Mesenchymal stem cell (in vitro differentiated cells and primary cell): ENCODE measurements around the gene WDR19.

Experiments used
- DNase-seq: peaks from one replicate; pipeline ENCODE4 v3.0.0-alpha.2; 2013
- H2AFZ ChIP-seq: one replicate; pipeline ENCODE4 v1.6.1; 2013; ENCODE audit warnings: low read depth, mild to moderate bottlenecking, control low read depth, inconsistent platforms, low read length, moderate library complexity
- H2AK5ac ChIP-seq: 2 replicates; pipeline ENCODE4 v1.6.1; 2013; ENCODE audit warnings: low read length, moderate library complexity, mild to moderate bottlenecking, inconsistent platforms; ENCODE audit not compliant: severe bottlenecking
- H2BK120ac ChIP-seq: one replicate; pipeline ENCODE4 v1.6.1; 2013; ENCODE audit warnings: low read depth, mild to moderate bottlenecking, inconsistent platforms, low read length, moderate library complexity
- H2BK12ac ChIP-seq, 2 experiments: one replicate each; pipeline ENCODE4 v1.6.1; 2013; ENCODE audit warnings: inconsistent platforms in 2 of 2, low read length in 2 of 2, mild to moderate bottlenecking in 2 of 2, moderate library complexity in 2 of 2, control low read depth in 1 of 2
- H2BK15ac ChIP-seq: one replicate; pipeline ENCODE4 v1.6.1; 2013; ENCODE audit warnings: mild to moderate bottlenecking, low read depth, inconsistent platforms; ENCODE audit not compliant: poor library complexity, severe bottlenecking
- H2BK5ac ChIP-seq: 2 replicates; pipeline ENCODE4 v1.6.1; 2013; ENCODE audit warnings: low read depth, mild to moderate bottlenecking, low read length, control low read depth, inconsistent platforms; ENCODE audit not compliant: poor library complexity, severe bottlenecking
- H3K14ac ChIP-seq, 2 experiments: one replicate each; pipeline ENCODE4 v1.6.1; 2013; ENCODE audit warnings: inconsistent platforms in 2 of 2, low read length in 2 of 2, control low read depth in 1 of 2, mild to moderate bottlenecking in 1 of 2, moderate library complexity in 1 of 2
- H3K18ac ChIP-seq, 2 experiments: one replicate each; pipeline ENCODE4 v1.6.1; 2013; ENCODE audit warnings: inconsistent platforms in 2 of 2, low read length in 2 of 2, control low read depth in 1 of 2, low read depth in 1 of 2, mild to moderate bottlenecking in 1 of 2
- H3K23ac ChIP-seq, 2 experiments: one replicate each; pipeline ENCODE4 v1.6.1; 2013; ENCODE audit warnings: inconsistent platforms in 2 of 2, low read length in 2 of 2, mild to moderate bottlenecking in 2 of 2, moderate library complexity in 2 of 2, control low read depth in 1 of 2
- H3K27ac ChIP-seq: 2 replicates; pipeline ENCODE4 v1.5.1; 2013; ENCODE audit warnings: mild to moderate bottlenecking, moderate library complexity, low read length, control low read depth, inconsistent platforms; ENCODE audit not compliant: poor library complexity, severe bottlenecking
- H3K27me3 ChIP-seq, 2 experiments: 2 replicates each; pipeline versions ENCODE4 v1.6.1 to v1.7.0; 2013; ENCODE audit warnings: low read length in 2 of 2, mild to moderate bottlenecking in 2 of 2, moderate library complexity in 2 of 2, control low read depth in 1 of 2, inconsistent platforms in 1 of 2; ENCODE audit not compliant: control insufficient read depth in 1 of 2, insufficient read depth in 1 of 2
- H3K36me3 ChIP-seq, 2 experiments: 2 replicates each; pipeline versions ENCODE4 v1.6.1 to v1.7.0; 2013; ENCODE audit warnings: low read length in 2 of 2, control low read depth in 1 of 2, inconsistent platforms in 1 of 2, low read depth in 1 of 2, mild to moderate bottlenecking in 1 of 2; ENCODE audit not compliant: insufficient read depth in 2 of 2, control insufficient read depth in 1 of 2
- H3K4ac ChIP-seq, 2 experiments: one replicate each; pipeline ENCODE4 v1.6.1; 2013; ENCODE audit warnings: inconsistent platforms in 2 of 2, low read length in 2 of 2, mild to moderate bottlenecking in 2 of 2, moderate library complexity in 2 of 2, control low read depth in 1 of 2, low read depth in 1 of 2
- H3K4me1 ChIP-seq: 2 replicates; pipeline ENCODE4 v1.6.1; 2013; ENCODE audit warnings: low read depth, low read length, control low read depth; ENCODE audit not compliant: control insufficient read depth, insufficient read depth
- H3K4me2 ChIP-seq: 2 replicates; pipeline ENCODE4 v1.6.1; 2013; ENCODE audit warnings: low read length, mild to moderate bottlenecking, inconsistent platforms; ENCODE audit not compliant: poor library complexity, severe bottlenecking
- H3K4me3 ChIP-seq, 2 experiments: 2 replicates each; pipeline versions ENCODE4 v1.5.1 to v1.7.0; 2013; ENCODE audit warnings: low read length in 2 of 2, mild to moderate bottlenecking in 2 of 2, control low read depth in 1 of 2, low read depth in 1 of 2; ENCODE audit not compliant: insufficient read depth in 1 of 2
- H3K79me1 ChIP-seq: replicated peaks from 2 replicates; pipeline ENCODE4 v1.6.1; 2013; ENCODE audit warnings: mild to moderate bottlenecking, control low read depth, low read length, inconsistent platforms; ENCODE audit not compliant: poor library complexity, severe bottlenecking
- H3K9ac ChIP-seq: 2 replicates; pipeline ENCODE4 v1.7.0; 2013; ENCODE audit warnings: mild to moderate bottlenecking, low read length, moderate library complexity
- H3K9me3 ChIP-seq: 2 replicates; pipeline ENCODE4 v1.7.0; 2013; ENCODE audit warnings: mild to moderate bottlenecking, low read length; ENCODE audit not compliant: control insufficient read depth
- H4K8ac ChIP-seq: one replicate; pipeline ENCODE4 v1.6.1; 2013; ENCODE audit warnings: inconsistent platforms, mild to moderate bottlenecking, low read length, moderate library complexity
- H4K91ac ChIP-seq: one replicate; pipeline ENCODE4 v1.6.1; 2013; ENCODE audit warnings: mild to moderate bottlenecking, low read length, inconsistent platforms
- WGBS: methylation state at CpG from one replicate; pipeline ENCODE4 v1.1.7; 2013; ENCODE audit warnings: mixed read lengths; 5-methylcytosine and 5-hydroxymethylcytosine counted together

Gene WDR19

GRCh38 chr4:39146211-39146610 is 36.1 kb upstream of the WDR19 start:
- H3K9ac ChIP-seq: no peak overlapping the region
- H3K4ac ChIP-seq: no peak overlapping the region
- no peak overlapping the region for H2BK5ac ChIP-seq
- H3K14ac ChIP-seq: no peak overlapping the region
- H2BK15ac ChIP-seq: no peak overlapping the region
- H3K9me3 ChIP-seq: no peaks in the 10 kb centered on the region
- no peak overlapping the region for H3K4me2 ChIP-seq
- no peak overlapping the region for H2BK12ac ChIP-seq
- no peak overlapping the region for H3K4me3 ChIP-seq
- no peaks in the 10 kb centered on the region for H3K4me1 ChIP-seq
- H4K8ac ChIP-seq: no peak overlapping the region
- H2BK120ac ChIP-seq: no peak overlapping the region
- no CpG with 5 or more reads among the region's 1 CpG for WGBS
- H3K18ac ChIP-seq: no peak overlapping the region
- H3K27ac ChIP-seq: no peak overlapping the region
- no peak overlapping the region for H3K23ac ChIP-seq
- no peak overlapping the region for H2AFZ ChIP-seq
- no peak for DNase-seq
- no peak overlapping the region for H2AK5ac ChIP-seq
- H3K79me1 ChIP-seq: no peaks in the 10 kb centered on the region
- H4K91ac ChIP-seq: no peak overlapping the region
- H3K27me3 ChIP-seq: no peaks in the 10 kb centered on the region
- no peaks in the 10 kb centered on the region for H3K36me3 ChIP-seq

GRCh38 chr4:39154009-39154408 is 28.3 kb upstream of the WDR19 start:
- Histone ChIP-seq H3K4me1 (no peaks in the 10 kb centered on the region), H4K8ac (no peak overlapping the region), H3K79me1 (no peaks in the 10 kb centered on the region), H2BK5ac (no peak overlapping the region), H2BK120ac (no peak overlapping the region), H3K23ac (no peak overlapping the region), H3K4ac (no peak overlapping the region), H3K9me3 (no peaks in the 10 kb centered on the region), H2BK15ac (no peak overlapping the region), H3K9ac (no peak overlapping the region), H2AK5ac (no peak overlapping the region), H3K4me3 (no peak overlapping the region), H3K4me2 (no peak overlapping the region), H2BK12ac (no peak overlapping the region), H2AFZ (no peak overlapping the region), H4K91ac (no peak overlapping the region), H3K36me3 (no peaks in the 10 kb centered on the region), H3K27me3 (no peaks in the 10 kb centered on the region), H3K14ac (no peak overlapping the region), H3K18ac (no peak overlapping the region), H3K27ac (no peak overlapping the region)
- no peak for DNase-seq
- 86% methylated on average over 4 of the region's 4 CpGs for WGBS

- 90% methylated on average over 2 of the region's 2 CpGs for WGBS
- Histone ChIP-seq H3K4me3 (no peak overlapping the region), H3K79me1 (no peaks in the 10 kb centered on the region), H2AK5ac (no peak overlapping the region), H3K27ac (no peak overlapping the region), H3K4me1 (no peaks in the 10 kb centered on the region), H2BK12ac (no peak overlapping the region), H3K9me3 (no peaks in the 10 kb centered on the region), H3K9ac (no peak overlapping the region), H3K14ac (no peak overlapping the region), H4K8ac (no peak overlapping the region), H2BK120ac (no peak overlapping the region), H3K23ac (no peak overlapping the region), H2BK15ac (no peak overlapping the region), H2AFZ (no peak overlapping the region), H3K27me3 (no peaks in the 10 kb centered on the region), H3K36me3 (no peaks in the 10 kb centered on the region), H2BK5ac (no peak overlapping the region), H3K4ac (no peak overlapping the region), H3K18ac (no peak overlapping the region), H3K4me2 (no peak overlapping the region), H4K91ac (no peak overlapping the region)
- DNase-seq: no peak
Observed at GRCh38 chr4:39157520-39157919, 24.8 kb upstream of the WDR19 start.

GRCh38 chr4:39166177-39166576 is 16.2 kb upstream of the WDR19 start:
- no peak overlapping the region for H3K4ac ChIP-seq
- no peak overlapping the region for H2AK5ac ChIP-seq
- no peak overlapping the region for H3K4me3 ChIP-seq
- no peak overlapping the region for H2AFZ ChIP-seq
- H3K9me3 ChIP-seq: peaks cover 5% of the 10 kb centered on the region
- no peaks in the 10 kb centered on the region for H3K27me3 ChIP-seq
- H2BK12ac ChIP-seq: no peak overlapping the region
- no peak overlapping the region for H4K8ac ChIP-seq
- H4K91ac ChIP-seq: no peak overlapping the region
- H3K9ac ChIP-seq: no peak overlapping the region
- H3K18ac ChIP-seq: no peak overlapping the region
- no peak overlapping the region for H2BK120ac ChIP-seq
- H3K79me1 ChIP-seq: no peaks in the 10 kb centered on the region
- H3K36me3 ChIP-seq: no peaks in the 10 kb centered on the region
- H3K14ac ChIP-seq: no peak overlapping the region
- no peak overlapping the region for H3K27ac ChIP-seq
- DNase-seq: no peak
- H2BK15ac ChIP-seq: no peak overlapping the region
- H2BK5ac ChIP-seq: no peak overlapping the region
- no peak overlapping the region for H3K4me2 ChIP-seq
- WGBS: 81% methylated on average over 3 of the region's 3 CpGs
- no peaks in the 10 kb centered on the region for H3K4me1 ChIP-seq
- H3K23ac ChIP-seq: no peak overlapping the region
